ENCODE results near the gene SOX5.
"Not testable (repeated sequence)": the region's sequence is repeated elsewhere in the genome, so short reads cannot be mapped to it uniquely, and the experiment has no call there.

Gene SOX5

DNA sequence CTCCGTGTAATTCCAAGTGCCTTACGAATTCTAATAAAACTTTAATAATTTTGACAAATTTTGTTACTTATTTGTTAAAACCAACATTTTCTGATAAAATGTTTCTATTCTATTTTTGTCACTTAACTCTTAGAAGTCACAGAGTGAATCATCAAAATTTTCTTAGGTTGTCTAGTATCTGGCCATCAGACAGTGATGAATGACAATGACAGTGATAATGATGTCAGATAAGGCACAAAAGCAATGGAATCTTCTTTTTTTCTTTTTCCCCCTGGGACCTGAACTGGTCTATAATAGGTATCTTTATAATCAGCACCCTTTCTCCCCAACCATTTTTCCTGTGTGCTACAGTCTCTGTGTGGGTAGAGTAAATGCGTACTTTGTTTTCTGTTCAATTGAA, 407.3 kb downstream of the SOX5 start:
- no peak for DNase-seq (ENCODE audit: low spot score)

DNA sequence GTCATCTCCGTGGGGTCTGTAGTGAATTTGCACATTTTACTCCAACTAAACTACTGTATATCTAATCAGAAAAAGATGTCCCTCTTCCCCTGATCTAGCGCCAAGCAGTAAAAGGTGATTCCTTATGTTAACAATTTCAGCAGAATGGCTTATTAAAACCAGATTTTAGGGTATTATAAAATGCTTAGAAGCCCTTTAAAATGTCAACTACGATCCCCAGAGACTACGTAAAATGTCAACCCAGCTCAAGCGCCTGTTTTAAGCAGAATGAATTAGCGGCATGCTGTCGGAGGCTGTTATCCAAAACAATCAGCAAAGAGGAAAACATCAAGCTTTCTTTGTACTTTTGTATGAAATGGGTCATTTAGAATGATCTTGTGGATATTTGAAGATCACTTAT, 408.9 kb downstream of the SOX5 start:
- no peak for DNase-seq (ENCODE audit: low spot score)

GRCh38 chr12:23536293-23536692, 413.2 kb downstream of the SOX5 start:
- DNase-seq (ENCODE audit: low spot score) = no peak

- DNase-seq (ENCODE audit: low spot score) = no peak
These were observed 414.0 kb downstream of the SOX5 start for GRCh38 chr12:23535441-23535840.

DNA sequence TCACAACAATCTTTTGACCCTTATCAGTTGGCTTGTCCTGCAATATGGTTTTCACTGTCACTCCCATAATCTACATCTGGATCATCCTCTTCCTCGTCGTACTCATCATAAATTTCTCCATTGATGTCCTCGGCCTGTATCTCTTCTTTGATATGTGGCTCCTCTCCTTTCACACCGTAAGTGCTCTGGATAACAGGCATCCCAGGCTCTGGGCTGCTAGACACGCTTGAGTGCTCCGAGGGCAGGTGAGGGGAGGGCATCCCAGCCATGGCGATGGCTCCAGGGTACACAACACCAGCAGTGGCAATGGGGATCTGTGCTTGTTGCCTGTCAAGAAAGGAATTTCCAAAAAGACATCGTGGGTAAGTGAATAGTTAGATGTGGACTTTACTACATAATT, 415.3 kb downstream of the SOX5 start:
- DNase-seq (ENCODE audit: low spot score) = no peak

- no peak for DNase-seq (ENCODE audit: low spot score)
These were observed 415.8 kb downstream of the SOX5 start for GRCh38 chr12:23533699-23534098.

GRCh38 chr12:23533265-23533664, 416.2 kb downstream of the SOX5 start:
- DNase-seq (ENCODE audit: low spot score) = no peak

- DNase-seq (ENCODE audit: low spot score) = no peak
These were observed 421.2 kb downstream of the SOX5 start for GRCh38 chr12:23528316-23528715.

DNA sequence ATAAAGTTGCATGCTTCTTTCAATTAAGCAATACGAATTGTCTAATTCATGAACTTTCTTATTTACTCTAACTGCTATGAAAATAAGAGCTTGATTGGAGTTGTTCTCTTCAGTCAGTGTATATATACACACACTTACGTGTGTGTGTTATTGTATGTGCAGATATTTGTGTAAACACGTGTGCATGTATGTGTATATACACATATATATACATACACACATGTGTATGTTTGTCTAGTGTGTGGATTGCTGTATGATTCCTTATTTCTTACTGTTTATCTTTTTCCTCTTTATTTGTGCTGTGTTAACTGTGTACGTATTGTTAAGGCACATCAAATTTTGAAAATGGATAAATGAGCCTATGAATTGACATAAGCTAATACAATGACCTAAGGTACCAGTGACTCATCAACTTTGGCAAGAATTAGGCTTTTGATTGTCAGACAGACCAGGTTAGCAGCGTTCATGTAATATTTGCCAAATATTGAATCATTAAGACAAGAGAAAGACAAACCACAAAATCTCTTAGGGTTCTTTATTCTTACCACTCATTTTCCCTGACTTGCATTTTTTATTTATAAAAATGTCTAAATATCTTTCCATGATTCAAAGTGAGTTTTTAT, 423.9 kb downstream of the SOX5 start:
- DNase-seq (ENCODE audit: low spot score) = no peak

- DNase-seq (ENCODE audit: low spot score) = no peak
These were observed 426.1 kb downstream of the SOX5 start for GRCh38 chr12:23523339-23523738.

GRCh38 chr12:23519444-23519843, 430.0 kb downstream of the SOX5 start:
- DNase-seq (ENCODE audit: low spot score) = not testable (repeated sequence)

DNA sequence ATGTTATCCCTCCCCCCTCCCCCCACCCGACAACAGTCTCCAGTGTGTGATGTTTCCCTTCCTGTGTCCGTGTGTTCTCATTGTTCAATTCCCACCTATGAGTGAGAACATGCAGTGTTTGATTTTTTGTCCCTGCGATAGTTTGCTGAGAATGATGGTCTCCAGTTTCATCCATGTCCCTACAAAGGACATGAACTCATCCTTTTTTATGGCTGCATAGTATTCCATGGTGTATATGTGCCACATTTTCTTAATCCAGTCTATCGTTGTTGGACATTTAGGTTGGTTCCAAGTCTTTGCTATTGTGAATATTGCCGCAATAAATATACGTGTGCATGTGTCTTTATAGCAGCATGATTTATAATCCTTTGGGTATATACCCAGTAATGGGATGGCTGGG, 433.7 kb downstream of the SOX5 start:
- not testable (repeated sequence) for DNase-seq (ENCODE audit: low spot score)

DNA sequence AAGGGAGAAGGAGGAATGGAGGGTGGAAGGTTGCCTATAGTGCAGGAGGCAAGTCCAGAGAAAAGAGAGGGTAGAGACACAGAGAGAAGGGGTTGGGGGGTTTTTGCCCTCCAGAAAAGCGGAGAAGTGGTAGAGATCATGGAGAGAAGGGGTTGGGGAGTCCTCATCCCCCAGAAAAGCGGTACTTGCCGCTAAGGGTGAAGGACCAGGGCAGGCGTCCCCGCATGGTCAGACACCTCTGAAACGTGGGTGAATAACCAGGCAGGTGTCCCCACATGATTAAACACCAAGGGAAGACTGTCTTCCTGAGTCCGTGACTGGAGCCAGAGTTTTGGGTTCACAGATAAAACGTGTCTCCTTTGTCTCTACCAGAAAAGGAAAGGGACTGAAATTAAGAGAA, 439.0 kb downstream of the SOX5 start:
- DNase-seq (ENCODE audit: low spot score) = no peak

- not testable (repeated sequence) for DNase-seq (ENCODE audit: low spot score)
These were observed 439.6 kb downstream of the SOX5 start for GRCh38 chr12:23509832-23510231.

DNA sequence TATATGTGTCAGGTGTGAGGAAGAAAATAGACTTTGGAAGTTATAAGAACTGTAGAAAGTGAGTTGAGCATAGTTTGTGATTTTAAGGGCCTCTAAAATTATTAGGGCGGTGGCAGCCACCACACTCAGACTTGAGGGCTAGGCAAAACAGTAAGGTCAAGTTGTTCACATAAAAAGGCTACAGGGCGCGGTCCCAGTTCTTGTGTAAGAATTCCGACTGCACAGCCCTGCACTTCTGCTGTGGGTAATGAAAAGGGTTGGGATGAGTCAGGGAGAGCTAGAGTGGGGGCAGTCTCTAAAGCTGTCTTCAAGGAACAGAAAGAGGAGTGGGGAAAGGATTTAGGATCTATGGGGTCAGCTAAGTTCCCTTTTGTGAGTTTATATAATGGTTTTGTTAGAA, 441.7 kb downstream of the SOX5 start:
- DNase-seq (ENCODE audit: low spot score) = not testable (repeated sequence)

DNA sequence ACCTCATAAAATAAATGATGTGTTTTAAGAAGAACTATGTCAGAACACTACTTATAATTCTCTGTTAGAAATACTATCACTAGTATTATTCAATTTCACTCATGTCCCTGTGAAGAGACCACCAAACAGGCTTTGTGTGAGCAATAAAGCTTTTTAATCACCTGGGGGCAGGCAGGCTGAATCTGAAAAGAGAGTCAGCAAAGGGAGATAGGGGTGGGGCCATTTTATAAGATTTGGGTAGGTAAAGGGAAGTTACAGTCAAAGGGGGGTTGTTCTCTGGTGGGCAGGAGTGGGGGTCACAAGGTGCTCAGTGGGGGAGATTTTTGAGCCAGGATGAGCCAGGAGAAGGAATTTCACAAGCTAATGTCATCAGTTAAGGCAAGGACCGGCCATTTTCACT, 443.7 kb downstream of the SOX5 start:
- not testable (repeated sequence) for DNase-seq (ENCODE audit: low spot score)

DNA sequence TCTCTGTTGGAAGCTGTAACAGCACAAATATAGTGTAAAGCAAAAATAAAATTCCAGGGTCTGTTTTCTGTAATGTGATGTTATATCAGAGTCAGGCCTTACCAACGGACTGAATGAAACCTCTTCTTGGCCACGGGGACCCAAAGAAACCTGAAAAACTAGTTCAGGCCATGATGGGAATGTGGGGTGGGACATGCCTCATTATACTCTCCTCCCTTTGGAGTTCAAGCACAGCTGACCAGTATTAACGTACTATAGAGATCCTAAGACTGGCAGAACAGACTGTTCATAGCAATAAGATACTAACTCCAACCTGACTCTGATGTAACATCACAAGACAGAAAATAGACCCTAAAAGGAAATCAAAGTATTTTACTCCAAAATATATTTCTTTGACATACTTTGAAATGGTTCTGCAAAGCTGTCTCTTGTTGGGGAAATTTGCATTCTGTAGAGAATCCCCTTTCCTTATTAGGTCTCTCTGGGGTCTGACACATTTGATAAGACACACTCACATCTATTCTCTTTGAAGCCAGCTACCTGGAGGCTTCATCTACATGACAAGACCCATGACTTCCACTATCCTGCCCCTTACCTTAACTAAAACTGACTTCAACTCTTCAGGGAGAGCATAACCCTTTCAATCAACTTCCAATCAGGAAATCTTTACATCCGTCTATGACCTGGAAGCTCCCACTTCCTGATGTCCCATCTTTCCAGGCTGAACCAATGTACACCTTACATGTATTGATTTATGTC, 444.6 kb downstream of the SOX5 start:
- DNase-seq (ENCODE audit: low spot score) = no peak

- DNase-seq (ENCODE audit: low spot score) = no peak
These were observed 445.4 kb downstream of the SOX5 start for GRCh38 chr12:23504043-23504442.

- DNase-seq (ENCODE audit: low spot score) = no peak
These were observed 445.9 kb downstream of the SOX5 start for GRCh38 chr12:23503544-23503943.

DNA sequence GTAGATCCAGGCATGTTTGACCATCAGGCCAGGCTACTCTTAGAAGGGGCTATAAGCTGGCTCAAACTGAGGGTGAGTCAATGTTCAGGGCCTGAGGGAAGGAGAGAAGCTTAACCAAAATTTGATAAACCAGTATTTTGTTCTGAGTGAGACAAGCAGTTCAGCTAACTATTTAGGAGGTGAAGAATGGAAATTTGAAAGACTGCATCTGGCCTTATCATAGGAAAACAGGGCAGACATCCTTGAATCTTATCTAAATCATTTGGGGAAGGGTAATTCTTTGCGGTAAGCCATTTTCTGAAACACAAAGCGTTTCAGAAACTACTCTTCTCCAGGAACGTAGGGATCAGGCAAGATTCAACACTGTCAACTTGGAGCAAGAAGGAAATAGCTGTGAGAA, 447.2 kb downstream of the SOX5 start:
- DNase-seq (ENCODE audit: low spot score) = no peak

DNA sequence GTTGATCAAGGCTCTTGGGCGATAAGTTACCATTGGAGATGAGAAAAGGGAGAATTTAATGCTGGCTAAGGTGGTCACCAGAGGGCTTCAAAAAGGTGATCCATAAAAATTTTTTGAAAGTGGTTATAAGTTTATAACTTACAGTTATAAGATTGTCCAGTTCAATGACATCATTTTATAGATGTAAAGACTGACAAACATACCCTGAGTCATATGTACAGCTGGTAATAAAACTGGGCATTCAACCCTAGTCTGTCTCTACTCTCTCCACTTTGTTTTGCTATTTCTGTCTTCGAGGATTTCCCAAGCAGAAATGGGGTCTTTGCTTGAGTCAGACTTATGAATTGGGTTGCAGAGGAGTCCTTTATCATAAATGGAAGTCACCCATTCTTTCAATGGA, 454.0 kb downstream of the SOX5 start:
- DNase-seq (ENCODE audit: low spot score) = no peak

GRCh38 chr12:23493672-23494071, 455.8 kb downstream of the SOX5 start:
- DNase-seq (ENCODE audit: low spot score) = no peak

- not testable (repeated sequence) for DNase-seq (ENCODE audit: low spot score)
These were observed 458.4 kb downstream of the SOX5 start for GRCh38 chr12:23491029-23491428.

- no peak for DNase-seq (ENCODE audit: low spot score)
These were observed 461.3 kb downstream of the SOX5 start for GRCh38 chr12:23488130-23488529.

All from activated CD4-positive, alpha-beta T cell treated with anti-CD3 and anti-CD28 coated beads, Interleukin-2, Interleukin-4, amounts not matched to agents 100 ng/mL and 50 ng/mL, durations not matched to agents 16 hours and 8 hours (primary cell).